HL-60 (cell line): Measurements from ENCODE around the gene RASAL2.
"Not testable (repeated sequence)": the region's sequence is repeated elsewhere in the genome, so short reads cannot be mapped to it uniquely, and the experiment has no call there.

ENCODE experiments used
- DNase-seq, 2 experiments: peaks; one replicate each; pipeline ENCODE4 v3.0.0-alpha.2; 2010 to 2020; ENCODE audit warnings: low read depth in 1 of 2, low spot score in 1 of 2
- H3K27ac ChIP-seq: fragments of 250-450 bp; sonication (Bioruptor Pico); replicated peaks from 2 replicates; pipeline ENCODE4 v1.5.1; 2020; ENCODE audit warnings: mild to moderate bottlenecking, moderate library complexity
- H3K27me3 ChIP-seq: fragments of 250-450 bp; sonication (Bioruptor Pico); 2 replicates; pipeline ENCODE4 v1.5.1; 2021; ENCODE audit warnings: mild to moderate bottlenecking, moderate library complexity; ENCODE audit not compliant: insufficient read depth, poor library complexity, severe bottlenecking
- H3K4me3 ChIP-seq: replicated peaks from 2 replicates; pipeline ENCODE4 v1.5.1; 2011; ENCODE audit warnings: mild to moderate bottlenecking, control low read depth, low read length; ENCODE audit not compliant: insufficient read depth
- GABPA ChIP-seq: IDR thresholded peaks from 2 replicates; pipeline ENCODE4 v1.6.1; 2012; ENCODE audit warnings: low read depth
- POLR2AphosphoS5 ChIP-seq: IDR thresholded peaks from 2 replicates; pipeline ENCODE4 v1.6.1; 2012; ENCODE audit warnings: low read depth
- SPI1 ChIP-seq: IDR thresholded peaks from 2 replicates; pipeline ENCODE4 v1.6.1; 2012; ENCODE audit warnings: low read depth, mild to moderate bottlenecking, borderline replicate concordance
- TF ChIP-seq, protein P1 (sequence below): IDR thresholded peaks from 2 replicates; pipeline ENCODE4 v1.6.1; 2012; ENCODE audit warnings: low read depth; ENCODE audit not compliant: insufficient replicate concordance
- TF ChIP-seq, protein P2 (sequence below): IDR thresholded peaks from one replicate; pipeline ENCODE4 v1.5.1; 2011; ENCODE audit warnings: low read length, control low read depth, inconsistent platforms; ENCODE audit not compliant: insufficient read depth

Gene RASAL2

DNA sequence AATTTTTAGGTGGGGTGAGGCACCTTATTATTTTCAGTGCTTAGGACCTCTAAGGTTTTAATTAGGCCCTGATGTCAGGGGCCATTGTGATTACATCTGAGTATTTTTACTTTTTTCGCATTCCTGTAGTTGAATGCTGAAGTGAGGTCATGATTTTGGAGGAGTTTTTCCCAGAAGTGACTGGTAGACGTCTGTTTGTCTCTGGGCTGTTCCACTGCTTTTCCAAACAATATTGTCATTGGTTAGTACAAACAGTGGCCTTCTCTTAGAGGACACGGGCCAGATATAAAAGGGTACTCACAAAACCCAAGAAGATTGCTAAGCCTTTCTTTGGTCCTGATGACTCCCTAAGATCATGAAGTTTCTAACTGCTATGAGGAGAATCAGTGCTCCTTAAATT is 7.6 kb upstream of the RASAL2 start:
- TF ChIP-seq POLR2AphosphoS5 (no peak), SPI1 (no peak), GABPA (no peak)
- TF ChIP-seq, protein P1, sequence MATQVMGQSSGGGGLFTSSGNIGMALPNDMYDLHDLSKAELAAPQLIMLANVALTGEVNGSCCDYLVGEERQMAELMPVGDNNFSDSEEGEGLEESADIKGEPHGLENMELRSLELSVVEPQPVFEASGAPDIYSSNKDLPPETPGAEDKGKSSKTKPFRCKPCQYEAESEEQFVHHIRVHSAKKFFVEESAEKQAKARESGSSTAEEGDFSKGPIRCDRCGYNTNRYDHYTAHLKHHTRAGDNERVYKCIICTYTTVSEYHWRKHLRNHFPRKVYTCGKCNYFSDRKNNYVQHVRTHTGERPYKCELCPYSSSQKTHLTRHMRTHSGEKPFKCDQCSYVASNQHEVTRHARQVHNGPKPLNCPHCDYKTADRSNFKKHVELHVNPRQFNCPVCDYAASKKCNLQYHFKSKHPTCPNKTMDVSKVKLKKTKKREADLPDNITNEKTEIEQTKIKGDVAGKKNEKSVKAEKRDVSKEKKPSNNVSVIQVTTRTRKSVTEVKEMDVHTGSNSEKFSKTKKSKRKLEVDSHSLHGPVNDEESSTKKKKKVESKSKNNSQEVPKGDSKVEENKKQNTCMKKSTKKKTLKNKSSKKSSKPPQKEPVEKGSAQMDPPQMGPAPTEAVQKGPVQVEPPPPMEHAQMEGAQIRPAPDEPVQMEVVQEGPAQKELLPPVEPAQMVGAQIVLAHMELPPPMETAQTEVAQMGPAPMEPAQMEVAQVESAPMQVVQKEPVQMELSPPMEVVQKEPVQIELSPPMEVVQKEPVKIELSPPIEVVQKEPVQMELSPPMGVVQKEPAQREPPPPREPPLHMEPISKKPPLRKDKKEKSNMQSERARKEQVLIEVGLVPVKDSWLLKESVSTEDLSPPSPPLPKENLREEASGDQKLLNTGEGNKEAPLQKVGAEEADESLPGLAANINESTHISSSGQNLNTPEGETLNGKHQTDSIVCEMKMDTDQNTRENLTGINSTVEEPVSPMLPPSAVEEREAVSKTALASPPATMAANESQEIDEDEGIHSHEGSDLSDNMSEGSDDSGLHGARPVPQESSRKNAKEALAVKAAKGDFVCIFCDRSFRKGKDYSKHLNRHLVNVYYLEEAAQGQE: no peak
- TF ChIP-seq, protein P2, sequence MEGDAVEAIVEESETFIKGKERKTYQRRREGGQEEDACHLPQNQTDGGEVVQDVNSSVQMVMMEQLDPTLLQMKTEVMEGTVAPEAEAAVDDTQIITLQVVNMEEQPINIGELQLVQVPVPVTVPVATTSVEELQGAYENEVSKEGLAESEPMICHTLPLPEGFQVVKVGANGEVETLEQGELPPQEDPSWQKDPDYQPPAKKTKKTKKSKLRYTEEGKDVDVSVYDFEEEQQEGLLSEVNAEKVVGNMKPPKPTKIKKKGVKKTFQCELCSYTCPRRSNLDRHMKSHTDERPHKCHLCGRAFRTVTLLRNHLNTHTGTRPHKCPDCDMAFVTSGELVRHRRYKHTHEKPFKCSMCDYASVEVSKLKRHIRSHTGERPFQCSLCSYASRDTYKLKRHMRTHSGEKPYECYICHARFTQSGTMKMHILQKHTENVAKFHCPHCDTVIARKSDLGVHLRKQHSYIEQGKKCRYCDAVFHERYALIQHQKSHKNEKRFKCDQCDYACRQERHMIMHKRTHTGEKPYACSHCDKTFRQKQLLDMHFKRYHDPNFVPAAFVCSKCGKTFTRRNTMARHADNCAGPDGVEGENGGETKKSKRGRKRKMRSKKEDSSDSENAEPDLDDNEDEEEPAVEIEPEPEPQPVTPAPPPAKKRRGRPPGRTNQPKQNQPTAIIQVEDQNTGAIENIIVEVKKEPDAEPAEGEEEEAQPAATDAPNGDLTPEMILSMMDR: no peak
- Histone ChIP-seq H3K4me3 (no peak overlapping the region), H3K27ac (no peak overlapping the region), H3K27me3 (no peaks in the 10 kb centered on the region)
- no peak for DNase-seq

DNA sequence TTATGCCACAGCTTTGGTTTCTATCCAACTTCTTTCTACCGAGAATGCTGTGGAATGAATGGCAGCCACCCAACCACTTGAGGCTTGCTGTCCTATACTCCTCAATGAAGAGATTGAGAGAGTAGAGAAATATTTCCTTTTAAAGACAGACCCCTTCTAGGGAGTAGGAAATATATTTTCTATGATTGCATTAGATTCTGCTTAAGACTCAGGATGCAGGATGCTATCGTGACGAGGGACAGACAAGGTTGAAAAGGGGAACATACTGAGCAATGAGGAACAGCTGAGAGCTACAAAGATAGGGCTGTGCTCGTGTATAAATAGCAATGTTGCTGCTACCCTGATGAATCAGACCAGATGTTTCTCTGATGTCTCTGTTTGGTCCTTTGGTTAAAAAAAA is 7.1 kb upstream of the RASAL2 start:
- TF ChIP-seq, protein P2: no peak
- TF ChIP-seq, protein P1: no peak
- TF ChIP-seq SPI1: peak; percentile 61; the same call in 1 of the 2 replicates
- no peaks in the 10 kb centered on the region for H3K27me3 ChIP-seq
- DNase-seq: peak in 1 of 2 experiments; percentile 50
- no peak overlapping the region for H3K4me3 ChIP-seq
- H3K27ac ChIP-seq: no peak overlapping the region

DNA sequence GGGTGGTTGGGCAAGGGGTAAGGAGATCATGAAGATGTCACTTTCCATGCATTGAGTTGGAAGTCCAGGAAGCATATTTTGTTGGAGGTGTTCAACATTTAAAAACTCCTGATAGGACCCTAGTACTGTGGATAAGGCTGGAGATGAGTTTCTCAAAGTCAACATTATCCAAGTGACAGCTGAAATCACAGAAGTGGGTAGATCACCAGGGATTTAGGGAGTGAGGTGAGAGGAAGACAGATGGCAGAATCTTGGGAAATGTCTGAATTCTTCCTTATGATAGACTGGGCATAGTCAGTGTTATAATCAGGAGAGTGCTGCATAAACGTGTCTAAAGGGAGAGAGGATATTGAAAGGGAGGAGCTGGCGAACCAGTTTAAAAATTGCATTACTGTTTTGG is 5.3 kb upstream of the RASAL2 start:
- no peak overlapping the region for H3K4me3 ChIP-seq
- TF ChIP-seq POLR2AphosphoS5: no peak
- TF ChIP-seq, protein P1: no peak
- TF ChIP-seq SPI1: no peak
- no peak for TF ChIP-seq GABPA
- TF ChIP-seq, protein P2: no peak
- no peak for DNase-seq
- no peaks in the 10 kb centered on the region for H3K27me3 ChIP-seq
- H3K27ac ChIP-seq: no peak overlapping the region

DNA sequence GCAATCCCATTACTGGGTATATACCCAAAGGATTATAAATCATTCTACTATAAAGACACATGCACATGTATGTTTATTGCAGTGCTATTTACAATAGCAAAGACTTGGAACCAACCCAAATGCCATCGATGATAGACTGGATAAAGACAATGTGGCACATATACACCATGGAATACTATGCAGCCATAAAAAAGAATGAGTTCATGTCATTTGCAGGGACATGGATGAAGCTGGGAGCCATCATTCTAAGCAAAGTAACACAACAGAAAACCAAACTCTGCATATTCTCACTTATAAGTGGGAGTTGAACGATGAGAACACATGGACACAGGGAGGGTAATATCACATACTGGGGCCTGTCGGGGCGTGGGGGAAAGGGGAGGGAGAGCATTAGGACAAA is 2.5 kb upstream of the RASAL2 start:
- not testable (repeated sequence) for H3K27ac ChIP-seq, H3K27me3 ChIP-seq, DNase-seq

More for the DNA sequence above, 2.5 kb upstream of the RASAL2 start:
- H3K4me3 ChIP-seq: not testable (repeated sequence)
